Lower lobe of right lung (tissue), 2 donors: ENCODE results near the gene AKAP10. TPM values are rescaled to one million over a fixed set of nuclear protein-coding genes. Genes with fewer than 3 reads are reported as not detected.

Experiments used
- ATAC-seq, 2 donors: fragments of 200-7000 bp; cut with Tn5 transposase; one replicate each; pipeline ENCODE4 v1.9.1; 2020 to 2022; ENCODE audit warnings: mild to moderate bottlenecking in 2 of 2, moderate library complexity in 2 of 2
- DNase-seq: peaks from one replicate; pipeline ENCODE4 v3.0.0-alpha.2; 2020
- H3K27ac ChIP-seq: fragments of 200-600 bp; one replicate; pipeline ENCODE4 v1.8.0; 2022
- H3K27me3 ChIP-seq: fragments of 200-600 bp; one replicate; pipeline ENCODE4 v1.8.0; 2022; ENCODE audit warnings: low read depth
- H3K36me3 ChIP-seq: fragments of 200-600 bp; one replicate; pipeline ENCODE4 v1.8.0; 2022; ENCODE audit warnings: mild to moderate bottlenecking
- H3K4me1 ChIP-seq: fragments of 200-600 bp; one replicate; pipeline ENCODE4 v1.8.0; 2022
- H3K4me3 ChIP-seq: fragments of 200-600 bp; one replicate; pipeline ENCODE4 v1.8.0; 2022; ENCODE audit warnings: mild to moderate bottlenecking
- H3K9me3 ChIP-seq: fragments of 200-600 bp; one replicate; pipeline ENCODE4 v1.8.0; 2022
- intact Hi-C: fragments of 100-400 bp; cut with DNase I; formaldehyde crosslinking; loops from one replicate; pipeline ENCODE4 v1.11.0; 2022
- total RNA-seq: library from RNA; stranded (reverse); fragmentation: NEBNext Ultra II Directional; extraction: Animal tissue kit (Norgen Biotek cat#: 25700); gene quantifications from one replicate; pipeline ENCODE4 v1.2.1, GENCODE V29; 2021
- TF ChIP-seq, protein P1 (sequence below): fragments of 200-600 bp; IDR thresholded peaks from one replicate; pipeline ENCODE4 v1.8.0; 2022; ENCODE audit warnings: antibody characterized with exemption, mild to moderate bottlenecking
- donor health status: DM: no; HTN: yes; CAD: no; lungs with severe emphysema.

AKAP10 gene
- total RNA-seq, 1 donor from 2014 or later: 38.1 TPM

DNA sequence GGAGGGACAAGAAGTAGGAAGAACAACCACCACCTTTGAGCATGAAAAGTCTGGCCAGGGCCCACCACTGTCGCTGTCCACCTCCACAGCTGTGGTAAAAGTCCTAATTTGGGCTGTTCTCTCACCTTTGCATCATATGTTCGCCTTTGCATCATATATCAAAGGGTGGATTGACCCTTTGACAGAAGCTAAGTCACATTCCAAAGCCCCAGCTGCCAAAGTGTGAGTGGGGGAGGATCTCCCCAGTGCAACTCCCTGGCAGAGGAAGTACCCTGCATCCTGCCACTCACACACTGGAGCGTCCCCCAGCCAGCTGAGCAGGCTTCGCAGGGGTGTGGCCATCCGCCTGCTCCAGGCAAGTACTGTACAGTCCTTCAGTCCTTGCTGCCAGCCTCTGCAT is 18.9 kb upstream of the AKAP10 start:
- Histone ChIP-seq H3K9me3 (no peaks in the 10 kb centered on the region), H3K36me3 (no peaks in the 10 kb centered on the region), H3K27me3 (no peaks in the 10 kb centered on the region), H3K4me1 (peaks cover 5% of the 10 kb centered on the region), H3K4me3 (no peak overlapping the region), H3K27ac (no peak overlapping the region)
- TF ChIP-seq, protein P1, sequence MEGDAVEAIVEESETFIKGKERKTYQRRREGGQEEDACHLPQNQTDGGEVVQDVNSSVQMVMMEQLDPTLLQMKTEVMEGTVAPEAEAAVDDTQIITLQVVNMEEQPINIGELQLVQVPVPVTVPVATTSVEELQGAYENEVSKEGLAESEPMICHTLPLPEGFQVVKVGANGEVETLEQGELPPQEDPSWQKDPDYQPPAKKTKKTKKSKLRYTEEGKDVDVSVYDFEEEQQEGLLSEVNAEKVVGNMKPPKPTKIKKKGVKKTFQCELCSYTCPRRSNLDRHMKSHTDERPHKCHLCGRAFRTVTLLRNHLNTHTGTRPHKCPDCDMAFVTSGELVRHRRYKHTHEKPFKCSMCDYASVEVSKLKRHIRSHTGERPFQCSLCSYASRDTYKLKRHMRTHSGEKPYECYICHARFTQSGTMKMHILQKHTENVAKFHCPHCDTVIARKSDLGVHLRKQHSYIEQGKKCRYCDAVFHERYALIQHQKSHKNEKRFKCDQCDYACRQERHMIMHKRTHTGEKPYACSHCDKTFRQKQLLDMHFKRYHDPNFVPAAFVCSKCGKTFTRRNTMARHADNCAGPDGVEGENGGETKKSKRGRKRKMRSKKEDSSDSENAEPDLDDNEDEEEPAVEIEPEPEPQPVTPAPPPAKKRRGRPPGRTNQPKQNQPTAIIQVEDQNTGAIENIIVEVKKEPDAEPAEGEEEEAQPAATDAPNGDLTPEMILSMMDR: no peak
- no peak for ATAC-seq
- no peak for DNase-seq
- intact Hi-C loops: no loop called here

DNA sequence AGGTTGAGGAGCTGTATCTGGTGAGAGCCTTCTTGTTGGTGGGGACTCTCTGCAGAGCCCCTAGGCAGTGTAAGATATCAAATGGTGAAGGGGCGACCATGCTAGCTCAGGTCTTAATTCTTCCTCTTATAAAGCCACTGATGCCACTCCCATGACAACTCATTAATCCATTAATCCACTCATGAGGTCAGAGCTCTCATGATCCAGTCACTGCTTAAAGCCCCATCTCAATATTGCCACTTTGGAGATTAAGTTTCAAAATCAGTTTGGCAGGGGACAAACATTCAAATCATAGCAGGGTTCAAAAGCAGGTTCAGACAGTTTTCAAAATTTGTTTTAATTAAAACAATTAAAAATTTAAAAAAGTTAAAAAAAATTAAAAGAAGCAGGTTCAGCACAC is 18.5 kb upstream of the AKAP10 start:
- Histone ChIP-seq H3K9me3 (no peaks in the 10 kb centered on the region), H3K27ac (no peak overlapping the region), H3K36me3 (no peaks in the 10 kb centered on the region), H3K4me1 (peaks cover 5% of the 10 kb centered on the region), H3K4me3 (no peak overlapping the region), H3K27me3 (no peaks in the 10 kb centered on the region)
- intact Hi-C loops: no loop called here
- ATAC-seq (no peak), DNase-seq (no peak)
- TF ChIP-seq, protein P1: no peak

DNA sequence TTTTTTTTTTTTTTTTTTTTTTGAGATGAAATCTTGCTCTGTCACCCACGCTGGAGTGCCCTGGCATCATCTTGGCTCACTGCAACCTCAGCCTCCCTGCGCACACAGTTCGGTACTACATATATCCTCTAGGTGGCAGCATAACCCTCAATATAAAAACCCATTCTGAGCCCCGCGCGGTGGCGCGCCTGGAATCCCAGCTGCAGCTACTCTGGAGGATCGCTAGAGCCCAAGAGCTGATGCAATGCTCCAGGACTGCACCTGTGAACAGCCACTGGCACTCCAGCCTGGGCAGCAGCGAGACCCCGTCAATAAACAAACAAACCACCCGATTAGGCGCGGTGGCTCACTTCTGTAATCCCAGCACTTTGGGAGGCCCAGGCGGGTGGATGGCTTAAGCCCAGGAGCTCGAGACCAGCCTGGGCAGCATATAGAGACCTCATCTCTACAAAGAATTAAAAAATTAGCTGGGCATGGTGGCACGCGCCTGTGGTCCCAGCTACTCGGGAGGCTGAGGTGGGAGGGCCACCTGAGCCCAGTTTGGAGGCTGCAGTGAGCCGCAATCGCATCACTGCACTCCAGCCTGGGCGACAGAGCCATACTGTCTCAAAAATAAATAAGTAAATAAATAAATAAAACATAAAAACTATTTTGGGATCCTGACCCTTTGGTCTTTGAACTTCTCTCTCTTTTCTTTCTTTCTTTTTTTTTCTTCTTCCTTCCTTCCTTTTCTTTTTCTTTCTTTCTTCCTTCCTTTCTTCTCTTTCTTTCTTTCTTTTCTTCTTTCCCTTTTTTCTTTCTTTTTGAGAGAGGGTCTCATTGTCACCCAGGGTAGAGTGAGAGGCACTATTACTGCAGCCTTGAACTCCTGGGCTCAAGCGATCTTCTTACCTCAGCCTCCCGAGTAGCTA is 15.4 kb upstream of the AKAP10 start:
- TF ChIP-seq, protein P1: peak; percentile 80
- Histone ChIP-seq H3K9me3 (no peaks in the 10 kb centered on the region), H3K4me3 (no peak overlapping the region), H3K4me1 (peaks cover 5% of the 10 kb centered on the region), H3K27ac (no peak overlapping the region), H3K36me3 (no peaks in the 10 kb centered on the region), H3K27me3 (peaks cover 5% of the 10 kb centered on the region)
- DNase-seq: peak; percentile 94
- intact Hi-C loops: no loop called here
- peak; percentile 99 for ATAC-seq

DNA sequence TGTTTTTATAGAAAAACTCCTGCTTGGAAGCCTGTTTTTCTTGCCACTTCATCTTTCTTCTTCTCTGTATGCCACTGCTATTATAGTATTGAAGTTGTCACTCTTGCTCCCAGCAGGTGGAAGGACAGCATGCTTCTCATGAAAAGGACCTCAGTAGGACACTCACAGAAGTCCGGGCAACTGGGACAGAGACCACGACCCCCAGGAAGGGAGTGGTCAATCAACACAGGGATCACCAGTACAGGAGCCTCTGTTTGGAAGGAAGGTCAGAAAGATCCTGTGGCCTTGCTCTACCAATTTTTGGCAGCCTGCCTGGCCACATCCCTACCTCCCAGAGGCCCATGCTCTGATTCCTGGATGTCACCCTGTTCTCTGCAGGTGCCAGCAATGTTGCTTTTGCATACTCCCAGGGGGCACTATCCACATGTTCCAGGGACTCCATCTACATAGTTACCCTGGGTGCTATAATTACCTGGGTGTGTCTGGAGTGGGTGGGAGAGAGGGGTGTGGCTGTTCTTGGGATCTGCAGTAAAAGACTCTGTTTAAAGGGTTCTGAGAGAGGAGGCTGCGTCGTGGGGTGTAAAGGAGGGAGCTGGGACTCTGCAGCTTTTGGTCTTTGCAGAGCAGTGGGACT is 13.7 kb upstream of the AKAP10 start:
- TF ChIP-seq, protein P1: no peak
- Histone ChIP-seq H3K27ac (no peak overlapping the region), H3K4me3 (no peak overlapping the region), H3K27me3 (peaks cover 5% of the 10 kb centered on the region), H3K36me3 (no peaks in the 10 kb centered on the region), H3K4me1 (peaks cover 5% of the 10 kb centered on the region), H3K9me3 (no peaks in the 10 kb centered on the region)
- ATAC-seq: no peak
- intact Hi-C loops: no loop called here
- no peak for DNase-seq

DNA sequence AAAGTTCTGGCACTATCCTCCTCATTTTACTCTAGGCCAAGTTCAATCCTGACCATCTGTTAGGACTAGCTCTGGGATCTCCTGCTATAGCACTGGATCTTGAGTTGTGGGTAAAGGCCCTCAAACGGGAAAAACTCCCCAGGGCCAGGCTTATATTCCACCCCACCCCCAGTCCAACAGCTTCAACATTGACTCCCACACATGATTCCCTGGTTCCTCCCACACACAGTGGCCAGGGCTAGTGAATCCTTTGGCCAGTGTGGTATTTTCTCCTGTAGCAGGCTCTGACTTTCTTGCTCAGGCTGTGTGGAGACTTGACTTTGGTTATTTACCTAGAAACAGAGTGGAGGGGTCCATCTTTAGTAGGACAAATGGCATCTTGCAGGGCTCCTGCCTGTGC is 10.3 kb upstream of the AKAP10 start:
- Histone ChIP-seq H3K9me3 (no peaks in the 10 kb centered on the region), H3K27ac (no peak overlapping the region), H3K27me3 (peaks cover 5% of the 10 kb centered on the region), H3K36me3 (no peaks in the 10 kb centered on the region), H3K4me1 (peaks cover 2% of the 10 kb centered on the region), H3K4me3 (no peak overlapping the region)
- DNase-seq: no peak
- intact Hi-C loops: no loop called here
- TF ChIP-seq, protein P1: no peak
- no peak for ATAC-seq
